SK-N-SH treated with all-trans-retinoic acid at 6 μM for 48 hours (cell line): ENCODE measurements around the gene CHTF8.
"Not testable (repeated sequence)": the region's sequence is repeated elsewhere in the genome, so short reads cannot be mapped to it uniquely, and the experiment has no call there.

Experiments used
- BACH2 ChIP-seq: fragments of 250-450 bp; sonication (Bioruptor Pico); IDR thresholded peaks from 2 replicates; pipeline ENCODE4 v1.9.0; 2021; ENCODE audit warnings: mild to moderate bottlenecking, borderline replicate concordance
- GLIS3 ChIP-seq: fragments of 250-450 bp; sonication (Bioruptor Pico); IDR thresholded peaks from 2 replicates; pipeline ENCODE4 v1.5.0; 2020; ENCODE audit warnings: mild to moderate bottlenecking, moderate library complexity
- RARB ChIP-seq: fragments of 250-450 bp; sonication (Bioruptor Pico); IDR thresholded peaks from 2 replicates; pipeline ENCODE4 v1.8.0; 2021; ENCODE audit warnings: mild to moderate bottlenecking, moderate library complexity
- ZNF8 ChIP-seq: fragments of 450-650 bp; formaldehyde crosslinking; IDR thresholded peaks from 2 replicates; pipeline ENCODE4 v1.5.0; 2020; ENCODE audit warnings: mild to moderate bottlenecking, moderate library complexity

GRCh38 chr16:69139464-69139863 lies 7.1 kb upstream of the CHTF8 start:
- TF ChIP-seq BACH2 (CRISPR knock-in tag); ZNF8 (CRISPR knock-in tag); GLIS3; RARB: not testable (repeated sequence)
